ENCODE data around the gene MICU1. TPM values are rescaled to one million over a fixed set of nuclear protein-coding genes. Genes with fewer than 3 reads are reported as not detected.
A peak's percentile ranks its signal among the peaks of the same experiment; 100 is the strongest.

Gene MICU1
- polyA plus RNA-seq, 2 of the 4 experiments (the other 2 are of a cell fraction), result 54.5 to 58.6 TPM

DNA sequence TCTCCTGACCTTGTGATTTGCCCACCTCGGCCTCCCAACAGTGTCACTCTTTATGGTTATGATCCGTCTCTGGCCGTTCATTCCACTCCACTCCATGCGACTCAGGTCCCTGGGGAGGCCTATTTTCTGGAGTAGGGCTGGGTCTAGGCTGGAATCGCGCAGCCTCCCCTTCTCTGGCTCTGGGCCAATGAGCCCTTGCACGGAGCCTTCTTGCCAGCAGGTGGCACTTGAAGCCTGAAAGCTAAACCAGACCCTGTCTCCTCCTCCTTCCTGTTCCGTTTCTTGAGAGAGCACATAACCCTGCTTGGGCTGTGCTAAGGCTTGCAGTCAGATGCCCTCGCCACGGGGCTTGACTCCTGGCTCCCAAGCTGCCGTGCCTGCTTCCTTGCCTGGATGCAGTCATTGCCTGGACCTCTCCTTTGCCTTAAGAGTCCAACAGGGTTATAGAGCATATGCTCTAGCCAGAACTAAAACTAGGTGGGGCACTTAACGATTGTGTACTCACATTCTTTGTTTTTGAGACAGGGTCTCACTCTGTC is 261.6 kb downstream of the MICU1 start (continued):
- TF ChIP-seq, protein P1, sequence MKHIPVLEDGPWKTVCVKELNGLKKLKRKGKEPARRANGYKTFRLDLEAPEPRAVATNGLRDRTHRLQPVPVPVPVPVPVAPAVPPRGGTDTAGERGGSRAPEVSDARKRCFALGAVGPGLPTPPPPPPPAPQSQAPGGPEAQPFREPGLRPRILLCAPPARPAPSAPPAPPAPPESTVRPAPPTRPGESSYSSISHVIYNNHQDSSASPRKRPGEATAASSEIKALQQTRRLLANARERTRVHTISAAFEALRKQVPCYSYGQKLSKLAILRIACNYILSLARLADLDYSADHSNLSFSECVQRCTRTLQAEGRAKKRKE (CRISPR knock-in tag; IDR thresholded peaks at IDR 0.05; ENCODE audit: low read depth), result no peak
- no peak for TF ChIP-seq USF2 (IDR thresholded peaks at IDR 0.05)
- TF ChIP-seq CHD4 (IDR thresholded peaks at IDR 0.05; ENCODE audit: borderline replicate concordance), result no peak
- no peak for TF ChIP-seq KDM5A (IDR thresholded peaks at IDR 0.05)
- no peak for TF ChIP-seq JUNB (IDR thresholded peaks at IDR 0.05)
- no peak for TF ChIP-seq ZC3H11A (IDR thresholded peaks at IDR 0.05)
- TF ChIP-seq, protein P2, sequence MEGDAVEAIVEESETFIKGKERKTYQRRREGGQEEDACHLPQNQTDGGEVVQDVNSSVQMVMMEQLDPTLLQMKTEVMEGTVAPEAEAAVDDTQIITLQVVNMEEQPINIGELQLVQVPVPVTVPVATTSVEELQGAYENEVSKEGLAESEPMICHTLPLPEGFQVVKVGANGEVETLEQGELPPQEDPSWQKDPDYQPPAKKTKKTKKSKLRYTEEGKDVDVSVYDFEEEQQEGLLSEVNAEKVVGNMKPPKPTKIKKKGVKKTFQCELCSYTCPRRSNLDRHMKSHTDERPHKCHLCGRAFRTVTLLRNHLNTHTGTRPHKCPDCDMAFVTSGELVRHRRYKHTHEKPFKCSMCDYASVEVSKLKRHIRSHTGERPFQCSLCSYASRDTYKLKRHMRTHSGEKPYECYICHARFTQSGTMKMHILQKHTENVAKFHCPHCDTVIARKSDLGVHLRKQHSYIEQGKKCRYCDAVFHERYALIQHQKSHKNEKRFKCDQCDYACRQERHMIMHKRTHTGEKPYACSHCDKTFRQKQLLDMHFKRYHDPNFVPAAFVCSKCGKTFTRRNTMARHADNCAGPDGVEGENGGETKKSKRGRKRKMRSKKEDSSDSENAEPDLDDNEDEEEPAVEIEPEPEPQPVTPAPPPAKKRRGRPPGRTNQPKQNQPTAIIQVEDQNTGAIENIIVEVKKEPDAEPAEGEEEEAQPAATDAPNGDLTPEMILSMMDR (IDR thresholded peaks at IDR 0.05), result peak; percentile 94
- TF ChIP-seq KDM1A (IDR thresholded peaks at IDR 0.05; ENCODE audit: low read depth), result no peak
- TF ChIP-seq RAD21 (conservative IDR thresholded peaks at IDR 0.05 in 1 of 2, IDR thresholded peaks at IDR 0.05 in 1 of 2), result peak; percentile 97 to 98
- no peak for TF ChIP-seq PHF8 (IDR thresholded peaks at IDR 0.05; ENCODE audit: borderline replicate concordance, low read depth)
- no peak for TF ChIP-seq GATA3 (IDR thresholded peaks at IDR 0.05; ENCODE audit: borderline replicate concordance)
- TF ChIP-seq NR3C1 (IDR thresholded peaks at IDR 0.05), result no peak
- TF ChIP-seq REST (IDR thresholded peaks at IDR 0.05), result no peak
- no peak for TF ChIP-seq ZFP36 (IDR thresholded peaks at IDR 0.05; ENCODE audit: borderline replicate concordance, partially characterized antibody)
- peak in 1 of 2 experiments; percentile 32; a peak in 1 of 5 replicates for TF ChIP-seq JUN (IDR thresholded peaks at IDR 0.05)
- TF ChIP-seq CHD2 (IDR thresholded peaks at IDR 0.05; ENCODE audit: low read length, partially characterized antibody), result no peak
- TF ChIP-seq RARB (CRISPR knock-in tag; IDR thresholded peaks at IDR 0.05), result no peak
- TF ChIP-seq POLR2A (IDR thresholded peaks at IDR 0.05; ENCODE audit: low read length), result peak; percentile 31; the same call in 1 of the 2 replicates
- TF ChIP-seq NPAS2 (CRISPR knock-in tag; IDR thresholded peaks at IDR 0.05; ENCODE audit: borderline replicate concordance), result no peak
- no peak for TF ChIP-seq FOSB (CRISPR knock-in tag; IDR thresholded peaks at IDR 0.05)
- no peak for TF ChIP-seq EHF (CRISPR knock-in tag; IDR thresholded peaks at IDR 0.05)
- TF ChIP-seq RCOR1 (IDR thresholded peaks at IDR 0.05; ENCODE audit: low read depth, low read length), result no peak
- TF ChIP-seq TP53 (CRISPR knock-in tag; IDR thresholded peaks at IDR 0.05), result no peak
- TF ChIP-seq FOSL2 (IDR thresholded peaks at IDR 0.05), result no peak
- no peak for TF ChIP-seq FOSL2 (CRISPR knock-in tag; IDR thresholded peaks at IDR 0.05)
- peak; percentile 35 for TF ChIP-seq MAX (IDR thresholded peaks at IDR 0.05)
- TF ChIP-seq MAZ (IDR thresholded peaks at IDR 0.05; ENCODE audit: borderline replicate concordance, low read depth, low read length), result no peak
- no peak; the same call in 1 of the 2 replicates for TF ChIP-seq HOXB5 (CRISPR knock-in tag; IDR thresholded peaks at IDR 0.05)
- TF ChIP-seq NFE2L2 (conservative IDR thresholded peaks at IDR 0.05; ENCODE audit: low read length), result no peak
- TF ChIP-seq FOXS1 (CRISPR knock-in tag; IDR thresholded peaks at IDR 0.05), result no peak
- no peak for TF ChIP-seq SREBF2 (IDR thresholded peaks at IDR 0.05)
- no peak for TF ChIP-seq TFCP2L1 (CRISPR knock-in tag; IDR thresholded peaks at IDR 0.05)
- TF ChIP-seq HEYL (CRISPR knock-in tag; IDR thresholded peaks at IDR 0.05), result no peak
- TF ChIP-seq CBX8 (IDR thresholded peaks at IDR 0.05), result no peak
- TF ChIP-seq ZNF302 (CRISPR knock-in tag; IDR thresholded peaks at IDR 0.05), result no peak
- TF ChIP-seq BHLHE40 (IDR thresholded peaks at IDR 0.05; ENCODE audit: low read depth, low read length), result no peak
- no peak for TF ChIP-seq HOXA7 (CRISPR knock-in tag; IDR thresholded peaks at IDR 0.05)
- no peak for TF ChIP-seq BCL3 (IDR thresholded peaks at IDR 0.05)
- no peak for TF ChIP-seq MYC (IDR thresholded peaks at IDR 0.05; ENCODE audit: borderline replicate concordance, low read length)

Data from A549 (cell line).